PC-3 (cell line): ENCODE results near the gene GSTT2B. TPM values are rescaled to one million over a fixed set of nuclear protein-coding genes. Genes with fewer than 3 reads are reported as not detected.

Experiments used
- ATAC-seq: fragments of 200-7000 bp; cut with Tn5 transposase; 2 replicates; pipeline ENCODE4 v1.9.1; 2020; ENCODE audit warnings: mild to moderate bottlenecking, moderate library complexity
- BruUV-seq: library from RNA; stranded (reverse); fragments of 400-500 nt; replicated peaks from 2 replicates; lab custom pipeline; 2021; lab: Mats Ljungman, UMichigan
- CTCF ChIA-PET: fragments of 300-600 bp; sonication (Branson Sonifier 250); formaldehyde crosslinking; loops from one replicate; lab custom pipeline; 2022; ENCODE audit warnings: antibody characterized with exemption; lab: Charles Lee
- POLR2A ChIA-PET: fragments of 300-600 bp; sonication (Branson Sonifier 250); formaldehyde crosslinking; loops from one replicate; lab custom pipeline; 2022; ENCODE audit warnings: antibody characterized with exemption; ENCODE audit not compliant: unreplicated experiment; lab: Charles Lee
- DNase-seq: peaks from one replicate; pipeline ENCODE4 v3.0.0-alpha.2; 2015
- H2AFZ ChIP-seq: fragments of 300-600 bp; sonication (generic); 2 replicates; pipeline ENCODE4 v1.6.0; 2016; ENCODE audit warnings: antibody characterized with exemption, low read length
- H3F3A ChIP-seq: fragments of 300-600 bp; sonication (generic); one replicate; pipeline ENCODE4 v1.6.0; 2017; ENCODE audit warnings: antibody characterized with exemption, low read length, control low read depth, mild to moderate bottlenecking; ENCODE audit not compliant: unreplicated experiment
- H3K27ac ChIP-seq: fragments of 300-600 bp; sonication (generic); 2 replicates; pipeline ENCODE4 v1.5.1; 2016; ENCODE audit warnings: mild to moderate bottlenecking, low read length
- H3K27me3 ChIP-seq: fragments of 300-600 bp; sonication (generic); 2 replicates; pipeline ENCODE4 v1.6.1; 2016; ENCODE audit warnings: low read length, mixed read lengths
- H3K36me3 ChIP-seq: fragments of 300-600 bp; sonication (generic); 2 replicates; pipeline ENCODE4 v1.6.1; 2016; ENCODE audit warnings: low read depth, mixed run types, low read length, mixed read lengths
- H3K4me1 ChIP-seq: fragments of 300-600 bp; sonication (generic); 2 replicates; pipeline ENCODE4 v1.5.1; 2016; ENCODE audit warnings: low read length; ENCODE audit not compliant: insufficient read depth
- H3K4me2 ChIP-seq: fragments of 300-600 bp; sonication (generic); 2 replicates; pipeline ENCODE4 v1.6.0; 2016; ENCODE audit warnings: low read length
- H3K4me3 ChIP-seq: fragments of 300-600 bp; sonication (generic); 2 replicates; pipeline ENCODE4 v1.5.1; 2016; ENCODE audit warnings: mild to moderate bottlenecking, low read length, mixed read lengths
- H3K79me2 ChIP-seq: fragments of 300-600 bp; sonication (generic); 2 replicates; pipeline ENCODE4 v1.6.1; 2017; ENCODE audit warnings: low read length, mixed read lengths
- H3K9ac ChIP-seq: fragments of 300-600 bp; sonication (generic); 2 replicates; pipeline ENCODE4 v1.6.0; 2016; ENCODE audit warnings: mild to moderate bottlenecking, low read length
- H3K9me2 ChIP-seq: fragments of 300-600 bp; sonication (generic); replicated peaks from 2 replicates; pipeline ENCODE4 v1.6.1; 2016; ENCODE audit warnings: mixed run types, low read length, mixed read lengths
- H3K9me3 ChIP-seq: fragments of 300-600 bp; sonication (generic); 2 replicates; pipeline ENCODE4 v1.6.1; 2016; ENCODE audit warnings: low read length, mixed read lengths
- H4K20me1 ChIP-seq: fragments of 300-600 bp; sonication (generic); 2 replicates; pipeline ENCODE4 v1.6.1; 2016; ENCODE audit warnings: low read length, mixed read lengths
- EZH2 ChIP-seq: fragments of 300-600 bp; sonication (generic); IDR thresholded peaks from one replicate; pipeline ENCODE4 v1.6.1; 2017; ENCODE audit warnings: antibody characterized with exemption, mild to moderate bottlenecking, low read length; ENCODE audit not compliant: unreplicated experiment
- EZH2phosphoT487 ChIP-seq: fragments of 300-600 bp; sonication (generic); IDR thresholded peaks from 2 replicates; pipeline ENCODE4 v1.6.1; 2018; ENCODE audit warnings: mild to moderate bottlenecking, antibody characterized with exemption, low read length, borderline replicate concordance
- intact Hi-C: fragments of 100-400 bp; cut with micrococcal nuclease; formaldehyde crosslinking; loops from 2 replicates; pipeline ENCODE4 v1.9.0; 2023
- total RNA-seq: library from RNA; depleted of rRNA; stranded (reverse); fragments of >200 nt; gene quantifications from 2 replicates; pipeline ENCODE4 v1.2.3, GENCODE V29; 2014
- TF ChIP-seq, protein P1 (sequence below): fragments of 300-600 bp; sonication (generic); conservative IDR thresholded peaks from 2 replicates; pipeline ENCODE4 v1.5.1; 2017; ENCODE audit warnings: antibody characterized with exemption, low read depth, mild to moderate bottlenecking, low read length

Gene GSTT2B
- total RNA-seq, 1 experiment from 2014 or later = 3.2 TPM

DNA sequence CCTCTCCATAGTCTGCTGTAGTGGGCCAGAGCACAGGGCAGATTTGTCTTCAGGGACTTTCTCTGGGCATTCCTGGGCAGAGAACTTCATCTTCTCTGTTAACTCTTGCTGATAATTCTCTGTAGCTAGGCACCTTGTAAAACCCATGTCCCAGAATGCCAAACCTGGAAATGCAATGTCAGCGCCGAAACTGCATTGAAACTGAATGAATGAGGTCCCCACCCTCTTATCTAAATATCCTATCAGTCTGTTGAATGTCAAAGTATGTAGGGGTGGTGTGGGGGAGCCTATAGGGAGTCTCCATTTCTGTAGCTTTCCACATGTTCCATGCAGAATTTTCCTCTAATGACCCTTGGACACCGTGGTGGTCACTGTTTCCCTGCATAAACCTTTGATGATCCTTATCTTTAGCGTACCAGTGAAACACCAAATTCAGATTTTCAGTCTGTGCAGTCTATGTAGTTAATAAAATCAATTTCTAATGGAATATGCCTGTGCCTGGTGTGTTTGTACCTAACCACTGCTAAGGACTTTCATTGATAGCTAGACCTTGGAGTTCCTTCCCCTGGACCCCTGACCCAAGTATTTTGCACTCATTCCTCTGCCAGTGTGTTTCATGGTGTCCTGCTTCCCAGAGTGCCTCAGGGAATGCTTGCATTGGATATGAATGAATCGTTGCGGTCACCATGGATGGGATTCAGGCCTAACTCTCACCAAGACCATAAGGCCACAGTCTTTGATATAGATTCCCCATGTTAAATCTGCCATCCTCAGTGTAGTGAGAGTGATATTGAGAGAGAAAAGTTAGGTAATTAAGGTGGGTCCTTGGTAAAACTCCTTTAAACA is 47.6 kb upstream of the GSTT2B start:
- ATAC-seq (no peak), DNase-seq (no peak)
- Histone ChIP-seq H3K4me2 (no peak overlapping the region), H3K4me1 (no peaks in the 10 kb centered on the region), H2AFZ (no peak overlapping the region), H3K79me2 (peaks cover 24% of the 10 kb centered on the region), H3F3A (no peaks in the 10 kb centered on the region), H3K4me3 (no peak overlapping the region), H3K9ac (no peak overlapping the region), H3K27me3 (no peaks in the 10 kb centered on the region), H3K9me3 (no peaks in the 10 kb centered on the region), H3K27ac (no peak overlapping the region), H3K9me2 (no peaks in the 10 kb centered on the region), H3K36me3 (no peaks in the 10 kb centered on the region), H4K20me1 (no peaks in the 10 kb centered on the region)
- ChIA-PET POLR2A (no interaction called here), CTCF (no interaction called here)
- no peak for TF ChIP-seq EZH2
- TF ChIP-seq EZH2phosphoT487 = no peak
- TF ChIP-seq, protein P1, sequence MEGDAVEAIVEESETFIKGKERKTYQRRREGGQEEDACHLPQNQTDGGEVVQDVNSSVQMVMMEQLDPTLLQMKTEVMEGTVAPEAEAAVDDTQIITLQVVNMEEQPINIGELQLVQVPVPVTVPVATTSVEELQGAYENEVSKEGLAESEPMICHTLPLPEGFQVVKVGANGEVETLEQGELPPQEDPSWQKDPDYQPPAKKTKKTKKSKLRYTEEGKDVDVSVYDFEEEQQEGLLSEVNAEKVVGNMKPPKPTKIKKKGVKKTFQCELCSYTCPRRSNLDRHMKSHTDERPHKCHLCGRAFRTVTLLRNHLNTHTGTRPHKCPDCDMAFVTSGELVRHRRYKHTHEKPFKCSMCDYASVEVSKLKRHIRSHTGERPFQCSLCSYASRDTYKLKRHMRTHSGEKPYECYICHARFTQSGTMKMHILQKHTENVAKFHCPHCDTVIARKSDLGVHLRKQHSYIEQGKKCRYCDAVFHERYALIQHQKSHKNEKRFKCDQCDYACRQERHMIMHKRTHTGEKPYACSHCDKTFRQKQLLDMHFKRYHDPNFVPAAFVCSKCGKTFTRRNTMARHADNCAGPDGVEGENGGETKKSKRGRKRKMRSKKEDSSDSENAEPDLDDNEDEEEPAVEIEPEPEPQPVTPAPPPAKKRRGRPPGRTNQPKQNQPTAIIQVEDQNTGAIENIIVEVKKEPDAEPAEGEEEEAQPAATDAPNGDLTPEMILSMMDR = no peak
- intact Hi-C loops = no loop called here
- BruUV-seq = no TSS peak

DNA sequence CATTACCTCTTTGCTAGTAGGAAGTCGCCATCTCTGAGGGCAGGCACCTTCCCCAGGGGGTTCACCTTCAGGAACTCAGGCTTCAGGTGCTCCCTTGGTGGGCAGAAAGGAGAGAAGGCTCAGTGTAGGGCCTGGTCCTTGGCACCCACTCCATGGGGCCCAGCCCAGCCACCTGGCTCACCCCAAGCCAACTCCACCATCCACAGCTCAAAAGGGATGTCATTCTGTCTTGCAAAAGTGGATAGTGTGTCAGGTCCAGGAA is 47.0 kb upstream of the GSTT2B start:
- intact Hi-C loops = no loop called here
- DNase-seq (no peak), ATAC-seq (no peak)
- TF ChIP-seq EZH2phosphoT487 = no peak
- TF ChIP-seq EZH2 = no peak
- TF ChIP-seq, protein P1 = no peak
- Histone ChIP-seq H4K20me1 (no peaks in the 10 kb centered on the region), H3K4me3 (no peak overlapping the region), H3K9me3 (no peaks in the 10 kb centered on the region), H3K9ac (no peak overlapping the region), H2AFZ (no peak overlapping the region), H3K9me2 (no peaks in the 10 kb centered on the region), H3K27ac (no peak overlapping the region), H3K4me1 (no peaks in the 10 kb centered on the region), H3K4me2 (no peak overlapping the region), H3K36me3 (no peaks in the 10 kb centered on the region), H3F3A (no peaks in the 10 kb centered on the region), H3K27me3 (no peaks in the 10 kb centered on the region), H3K79me2 (peaks cover 17% of the 10 kb centered on the region)
- CTCF ChIA-PET = no interaction called here
- no TSS peak for BruUV-seq
- POLR2A ChIA-PET = no interaction called here

DNA sequence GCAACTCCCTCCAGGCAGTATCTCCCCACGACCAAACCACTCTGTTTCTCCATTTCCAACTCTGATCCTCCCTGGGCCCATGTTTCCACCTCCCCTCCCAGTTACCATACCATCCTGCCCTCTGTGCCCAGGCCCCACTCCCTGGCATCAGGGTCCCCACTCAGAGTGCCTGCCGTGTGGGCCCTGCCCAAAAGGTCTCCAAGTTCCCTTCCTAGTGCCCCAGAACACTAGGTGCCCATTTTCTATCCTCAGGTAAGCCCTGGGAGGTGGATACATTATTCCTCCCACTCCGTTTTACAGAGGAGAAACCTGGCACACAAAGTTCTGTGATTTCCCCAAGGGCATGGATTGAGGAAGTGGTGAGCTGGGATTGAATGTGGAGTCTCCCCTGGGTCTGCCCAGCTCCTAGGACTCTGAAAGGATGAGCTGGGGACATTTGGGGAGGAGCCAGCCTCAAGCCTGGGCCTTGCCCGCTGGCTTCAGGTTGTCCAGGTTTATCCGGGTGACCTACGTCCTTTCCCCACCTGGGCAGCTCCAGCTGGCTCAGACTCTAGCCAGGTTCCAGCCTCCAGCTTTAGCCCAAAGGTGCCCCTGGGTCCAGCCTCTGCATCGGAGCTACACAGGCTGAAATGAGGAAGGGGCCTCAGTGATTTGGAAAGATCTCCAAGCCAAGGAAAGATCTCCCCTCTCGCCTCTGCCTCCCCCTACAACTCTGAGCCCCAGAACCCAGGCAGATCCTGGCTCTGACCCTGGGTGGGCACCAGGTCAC is 46.4 kb upstream of the GSTT2B start:
- ChIA-PET POLR2A (no interaction called here), CTCF (no interaction called here)
- no peaks in the 10 kb centered on the region for H4K20me1 ChIP-seq
- H3K27me3 ChIP-seq = no peaks in the 10 kb centered on the region
- H3K9me3 ChIP-seq = no peaks in the 10 kb centered on the region
- intact Hi-C loops = no loop called here
- ATAC-seq = no peak
- H3K9ac ChIP-seq = no peak overlapping the region
- BruUV-seq = no TSS peak
- H3K27ac ChIP-seq = no peak overlapping the region
- no peak overlapping the region for H2AFZ ChIP-seq
- no peak for DNase-seq
- no peak overlapping the region for H3K4me3 ChIP-seq
- no peak overlapping the region for H3K4me2 ChIP-seq
- H3F3A ChIP-seq = no peaks in the 10 kb centered on the region
- H3K4me1 ChIP-seq = no peaks in the 10 kb centered on the region
- TF ChIP-seq, protein P1 = no peak
- TF ChIP-seq EZH2phosphoT487 (no peak), EZH2 (no peak)
- H3K79me2 ChIP-seq = peaks cover 12% of the 10 kb centered on the region
- H3K36me3 ChIP-seq = no peaks in the 10 kb centered on the region
- no peaks in the 10 kb centered on the region for H3K9me2 ChIP-seq
